ENCODE results near the gene R3HCC1L.

Gene R3HCC1L

GRCh38 chr10:98287321-98287720 is 152.9 kb downstream of the R3HCC1L start:
- DNase-seq = no peak

GRCh38 chr10:98289802-98290209 is 155.3 kb downstream of the R3HCC1L start:
- no peak for DNase-seq

- DNase-seq = no peak
These were observed 158.5 kb downstream of the R3HCC1L start for GRCh38 chr10:98292971-98293370.

GRCh38 chr10:98293550-98294269 is 159.3 kb downstream of the R3HCC1L start:
- DNase-seq = peak; percentile 41

GRCh38 chr10:98294270-98294627 is 159.8 kb downstream of the R3HCC1L start:
- no peak for DNase-seq

All from fibroblast of skin of back (primary cell).